GM21447 (cell line): ENCODE data around the gene OXSR1.

Experiments used
- ATAC-seq: cut with Tn5 transposase; IDR thresholded peaks from one replicate; pipeline ENCODE4 v1.9.1; 2021; ENCODE audit not compliant: unreplicated experiment

OXSR1 gene

DNA sequence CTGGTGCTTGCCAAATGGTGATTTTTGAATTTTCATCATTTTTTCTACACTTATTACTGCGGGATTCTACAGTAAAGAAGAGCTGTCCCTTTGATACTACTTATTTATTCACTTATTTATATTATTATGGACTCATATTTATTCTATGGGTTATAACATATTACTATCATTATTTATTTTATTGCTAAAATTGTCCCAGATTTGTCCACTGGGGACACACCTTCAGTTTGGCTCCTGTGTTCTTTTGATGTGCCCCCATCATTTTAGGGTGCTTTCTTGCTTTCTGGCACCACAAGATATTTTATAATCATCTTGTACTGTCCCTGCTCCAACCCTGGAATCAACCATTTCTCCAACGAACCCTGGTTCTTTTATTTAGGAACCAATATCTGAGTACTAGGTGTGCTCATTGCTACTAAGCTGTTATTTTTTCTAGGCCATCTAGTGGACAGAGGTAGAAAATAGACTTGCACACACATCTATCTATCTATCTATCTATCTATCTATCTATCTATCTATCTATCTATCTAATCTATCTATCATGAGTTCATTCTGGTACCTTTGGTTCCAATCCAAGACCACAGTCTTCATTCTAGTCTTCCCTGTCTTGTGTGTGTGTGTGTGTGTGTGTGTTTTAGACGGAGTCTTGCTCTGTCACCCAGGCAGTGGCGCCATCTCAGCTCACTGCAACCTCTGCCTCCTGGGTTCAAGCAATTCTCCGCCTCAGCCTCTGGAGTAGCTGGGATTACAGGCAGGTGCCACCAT is 132.8 kb downstream of the OXSR1 start:
- ATAC-seq = no peak
